Peyer's patch (tissue), 4 donors: ENCODE results near the gene CACYBP. TPM values are rescaled to one million over a fixed set of nuclear protein-coding genes. Genes with fewer than 3 reads are reported as not detected.

Source experiments
- DNase-seq, 3 donors: peaks; one replicate each; pipeline ENCODE4 v3.0.0-alpha.2; 2017 to 2019
- H3K27ac ChIP-seq, 4 donors: fragments of 200-600 bp; sonication (generic); one replicate each; pipeline ENCODE4 v1.5.1; 2016 to 2019
- H3K27me3 ChIP-seq, 2 donors: fragments of 200-600 bp; sonication (generic); one replicate each; pipeline ENCODE4 v1.5.1; 2019
- H3K36me3 ChIP-seq, 3 donors: fragments of 200-600 bp; sonication (generic); one replicate each; pipeline ENCODE4 v1.5.1; 2016 to 2019
- H3K4me1 ChIP-seq, 4 donors: fragments of 200-600 bp; sonication (generic); one replicate each; pipeline ENCODE4 v1.5.1; 2016 to 2019
- H3K4me3 ChIP-seq, 4 donors: fragments of 200-600 bp; sonication (generic); 1 replicate in 3 of 4; 2 replicates in 1 of 4; pipeline ENCODE4 v1.5.1; 2016 to 2019; ENCODE audit warnings: mild to moderate bottlenecking in 1 of 4
- H3K9me3 ChIP-seq, 4 donors: fragments of 200-600 bp; sonication (generic); one replicate each; pipeline ENCODE4 v1.5.1; 2016 to 2019; ENCODE audit warnings: mild to moderate bottlenecking in 1 of 4
- CTCF ChIP-seq, 6 experiments: fragments of 450-650 bp in 4 of 6; fragments of 200-600 bp in 2 of 6; sonication (generic) in 1 of 6; IDR thresholded peaks; one replicate each; pipeline ENCODE4 v1.5.1; 2017 to 2019; ENCODE audit warnings: antibody characterized with exemption in 6 of 6, mild to moderate bottlenecking in 3 of 6, moderate library complexity in 1 of 6
- POLR2A ChIP-seq, 2 donors: fragments of 450-650 bp; IDR thresholded peaks; one replicate each; pipeline ENCODE4 v1.5.1; 2017; ENCODE audit warnings: antibody characterized with exemption in 2 of 2, mild to moderate bottlenecking in 2 of 2, moderate library complexity in 2 of 2
- total RNA-seq, 4 donors: library from RNA; depleted of rRNA; stranded (reverse); fragments of >200 nt; gene quantifications; one replicate each; pipeline ENCODE4 v1.1.0, GENCODE V29; 2016

The CACYBP gene
- total RNA-seq, 4 donors from 2014 or later, result 15.3 to 139 (median 89.6) TPM

GRCh38 chr1:175033953-175034352 lies 34.2 kb downstream of the CACYBP start:
- Histone ChIP-seq H3K27me3 (no peaks in the 10 kb centered on the region), H3K27ac (no peak overlapping the region), H3K9me3 (no peaks in the 10 kb centered on the region), H3K4me3 (no peak overlapping the region), H3K36me3 (no peaks in the 10 kb centered on the region), H3K4me1 (no peaks in the 10 kb centered on the region)
- TF ChIP-seq CTCF (IDR thresholded peaks at IDR 0.05) (no peak), POLR2A (IDR thresholded peaks at IDR 0.05) (no peak)
- no peak for DNase-seq

GRCh38 chr1:175034775-175035174 lies 35.0 kb downstream of the CACYBP start:
- H3K4me3 ChIP-seq, result no peak overlapping the region
- H3K36me3 ChIP-seq, result no peaks in the 10 kb centered on the region
- no peak for TF ChIP-seq CTCF (IDR thresholded peaks at IDR 0.05)
- no peak for TF ChIP-seq POLR2A (IDR thresholded peaks at IDR 0.05)
- no peak for DNase-seq
- H3K4me1 ChIP-seq, result no peaks in the 10 kb centered on the region
- H3K27me3 ChIP-seq, result no peaks in the 10 kb centered on the region
- H3K9me3 ChIP-seq, result no peaks in the 10 kb centered on the region
- no peak overlapping the region for H3K27ac ChIP-seq

GRCh38 chr1:175035865-175036264 lies 36.1 kb downstream of the CACYBP start:
- TF ChIP-seq POLR2A (IDR thresholded peaks at IDR 0.05) (no peak), CTCF (IDR thresholded peaks at IDR 0.05) (no peak)
- no peak for DNase-seq
- Histone ChIP-seq H3K4me1 (no peaks in the 10 kb centered on the region), H3K27me3 (no peaks in the 10 kb centered on the region), H3K4me3 (no peak overlapping the region), H3K27ac (no peak overlapping the region), H3K36me3 (no peaks in the 10 kb centered on the region), H3K9me3 (no peaks in the 10 kb centered on the region)

GRCh38 chr1:175036476-175036875 lies 36.7 kb downstream of the CACYBP start:
- Histone ChIP-seq H3K4me3 (no peak overlapping the region), H3K27me3 (no peaks in the 10 kb centered on the region), H3K36me3 (no peaks in the 10 kb centered on the region), H3K27ac (no peak overlapping the region), H3K9me3 (no peaks in the 10 kb centered on the region), H3K4me1 (no peaks in the 10 kb centered on the region)
- no peak for DNase-seq
- TF ChIP-seq POLR2A (IDR thresholded peaks at IDR 0.05) (no peak), CTCF (IDR thresholded peaks at IDR 0.05) (no peak)

- TF ChIP-seq POLR2A (IDR thresholded peaks at IDR 0.05) (no peak), CTCF (IDR thresholded peaks at IDR 0.05) (no peak)
Measured at GRCh38 chr1:175037416-175037815, 37.7 kb downstream of the CACYBP start.

GRCh38 chr1:175040324-175040879 lies 40.7 kb downstream of the CACYBP start:
- DNase-seq, result no peak
- no peaks in the 10 kb centered on the region for H3K27me3 ChIP-seq
- no peaks in the 10 kb centered on the region for H3K4me1 ChIP-seq
- H3K9me3 ChIP-seq, result no peaks in the 10 kb centered on the region
- no peak overlapping the region for H3K4me3 ChIP-seq
- TF ChIP-seq POLR2A (IDR thresholded peaks at IDR 0.05), result no peak
- no peak for TF ChIP-seq CTCF (IDR thresholded peaks at IDR 0.05)
- H3K36me3 ChIP-seq, result no peaks in the 10 kb centered on the region
- no peak overlapping the region for H3K27ac ChIP-seq

More at GRCh38 chr1:175037416-175037815, 37.7 kb downstream of the CACYBP start:
- H3K27ac ChIP-seq, result no peak overlapping the region
- H3K9me3 ChIP-seq, result no peaks in the 10 kb centered on the region
- no peaks in the 10 kb centered on the region for H3K4me1 ChIP-seq
- no peak overlapping the region for H3K4me3 ChIP-seq
- no peaks in the 10 kb centered on the region for H3K27me3 ChIP-seq
- no peak for DNase-seq
- H3K36me3 ChIP-seq, result no peaks in the 10 kb centered on the region
